CD4-positive, CD25-positive, alpha-beta regulatory T cell (primary cell): ENCODE measurements around the gene EVA1B. TPM values are rescaled to one million over a fixed set of nuclear protein-coding genes. Genes with fewer than 3 reads are reported as not detected.

Experiments
- ATAC-seq, 2 donors: fragments of 150-1000 bp; cut with Tn5 transposase; one replicate each; pipeline ENCODE4 v1.10.0; 2021; ENCODE audit warnings: low read depth in 2 of 2, moderate number of reproducible peaks in 2 of 2, moderate library complexity in 1 of 2
- DNase-seq, 3 donors: peaks; one replicate each; pipeline versions ENCODE4 v3.0.0 to v3.0.0-alpha.2; 2012 to 2022; ENCODE audit warnings: mixed read lengths in 1 of 3
- H3K27ac ChIP-seq: one replicate; pipeline ENCODE4 v1.7.0; 2013; ENCODE audit warnings: mild to moderate bottlenecking, low read length; ENCODE audit not compliant: insufficient read depth, poor library complexity, severe bottlenecking
- H3K27me3 ChIP-seq: one replicate; pipeline ENCODE4 v1.7.0; 2013; ENCODE audit warnings: low read length; ENCODE audit not compliant: control insufficient read depth, insufficient read depth
- H3K36me3 ChIP-seq: one replicate; pipeline ENCODE4 v1.7.0; 2013; ENCODE audit warnings: mild to moderate bottlenecking, low read length, moderate library complexity; ENCODE audit not compliant: control insufficient read depth, insufficient read depth
- H3K4me1 ChIP-seq: 2 replicates; pipeline ENCODE4 v1.7.0; 2013; ENCODE audit warnings: mild to moderate bottlenecking, low read length; ENCODE audit not compliant: insufficient read depth, control insufficient read depth, poor library complexity, severe bottlenecking
- H3K4me3 ChIP-seq: one replicate; pipeline ENCODE4 v1.7.0; 2013; ENCODE audit warnings: low read depth, mild to moderate bottlenecking, low read length, moderate library complexity
- H3K9me3 ChIP-seq, 2 experiments: 1 replicate in 1 of 2; 2 replicates in 1 of 2; pipeline ENCODE4 v1.7.0; 2013; ENCODE audit warnings: low read length in 2 of 2, mild to moderate bottlenecking in 1 of 2, moderate library complexity in 1 of 2; ENCODE audit not compliant: control insufficient read depth in 2 of 2
- H3K27ac Mint-ChIP-seq, 3 donors: one replicate each; pipeline ENCODE4 v1.8.0; 2020 to 2022; ENCODE audit warnings: mild to moderate bottlenecking in 3 of 3, mixed read lengths in 3 of 3, moderate library complexity in 2 of 3
- H3K27me3 Mint-ChIP-seq: one replicate; pipeline ENCODE4 v1.8.0; 2022; ENCODE audit warnings: mild to moderate bottlenecking, mixed read lengths
- H3K36me3 Mint-ChIP-seq: one replicate; pipeline ENCODE4 v1.8.0; 2020; ENCODE audit warnings: mixed read lengths
- H3K4me1 Mint-ChIP-seq, 4 donors: one replicate each; pipeline ENCODE4 v1.8.0; 2020 to 2022; ENCODE audit warnings: mixed read lengths in 4 of 4, mild to moderate bottlenecking in 1 of 4
- H3K4me3 Mint-ChIP-seq, 4 donors: one replicate each; pipeline ENCODE4 v1.8.0; 2020 to 2022; ENCODE audit warnings: mild to moderate bottlenecking in 4 of 4, mixed read lengths in 4 of 4, moderate library complexity in 3 of 4
- H3K9me3 Mint-ChIP-seq, 7 donors: one replicate each; pipeline ENCODE4 v1.8.0; 2020 to 2022; ENCODE audit warnings: mixed read lengths in 7 of 7, mild to moderate bottlenecking in 3 of 7, moderate library complexity in 2 of 7
- polyA plus RNA-seq, 4 donors: library from polyadenylated mRNA; unstranded; fragments of 300-500 nt; fragmentation: Illumina TruSeq; gene quantifications; one replicate each; pipeline ENCODE4 v1.2.3, GENCODE V29; 2021
- total RNA-seq: library from RNA; stranded (reverse); gene quantifications from one replicate; pipeline ENCODE4 v1.2.3, GENCODE V29; 2022

Gene EVA1B
- total and polyA plus RNA-seq, 5 donors from 2014 or later = 8.7 to 18.0 (median 12.7) TPM

- Histone ChIP-seq H3K27me3 (no peaks in the 10 kb centered on the region), H3K4me3 (no peak overlapping the region), H3K27ac (no peak overlapping the region), H3K36me3 (peaks cover 69% of the 10 kb centered on the region), H3K9me3 (no peaks in the 10 kb centered on the region), H3K4me1 (no peaks in the 10 kb centered on the region)
- H3K36me3 Mint-ChIP-seq = peaks cover 32% of the 10 kb centered on the region
- no peak overlapping the region for H3K4me3 Mint-ChIP-seq
- H3K4me1 Mint-ChIP-seq = peaks cover 6 to 15% (median 9%) of the 10 kb centered on the region in 4 donors
- H3K27me3 Mint-ChIP-seq = no peaks in the 10 kb centered on the region
- DNase-seq (no peak), ATAC-seq (peak; percentile 62 to 65)
- H3K27ac Mint-ChIP-seq = peak overlapping the region; percentile 53 to 68 (median 61)
- no peaks in the 10 kb centered on the region for H3K9me3 Mint-ChIP-seq
These were observed 22.9 kb downstream of the EVA1B start for GRCh38 chr1:36300526-36300925.

DNA sequence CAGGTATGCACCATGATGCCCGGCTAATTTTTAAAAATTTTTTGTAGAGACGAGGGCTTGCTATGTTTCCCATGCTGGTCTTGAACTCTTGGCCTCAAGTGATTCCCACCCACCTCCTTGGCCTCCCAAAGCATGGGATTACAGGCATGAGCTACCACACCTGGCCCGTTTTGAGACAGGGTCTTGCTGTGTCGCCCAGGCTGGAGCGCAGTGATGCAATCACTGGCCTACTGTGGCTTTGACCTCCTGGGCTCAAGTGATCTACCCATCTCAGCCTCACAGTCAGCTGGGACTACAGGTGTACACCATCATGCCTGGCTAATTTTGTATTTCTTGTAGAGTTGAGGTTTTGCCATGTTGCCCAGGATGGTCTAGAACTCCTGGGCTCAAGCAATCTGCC is 24.8 kb downstream of the EVA1B start:
- ATAC-seq (no peak), DNase-seq (no peak)
- no peaks in the 10 kb centered on the region for H3K4me1 ChIP-seq
- peaks cover 84% of the 10 kb centered on the region for H3K36me3 ChIP-seq
- H3K9me3 ChIP-seq = no peaks in the 10 kb centered on the region
- Mint-ChIP-seq H3K4me3 (no peak overlapping the region), H3K4me1 (peaks cover 0 to 9% (median 7%) of the 10 kb centered on the region in 4 donors), H3K27ac (no peak overlapping the region), H3K27me3 (no peaks in the 10 kb centered on the region), H3K36me3 (peaks cover 39% of the 10 kb centered on the region), H3K9me3 (no peaks in the 10 kb centered on the region)
- no peak overlapping the region for H3K4me3 ChIP-seq
- no peaks in the 10 kb centered on the region for H3K27me3 ChIP-seq
- no peak overlapping the region for H3K27ac ChIP-seq

DNA sequence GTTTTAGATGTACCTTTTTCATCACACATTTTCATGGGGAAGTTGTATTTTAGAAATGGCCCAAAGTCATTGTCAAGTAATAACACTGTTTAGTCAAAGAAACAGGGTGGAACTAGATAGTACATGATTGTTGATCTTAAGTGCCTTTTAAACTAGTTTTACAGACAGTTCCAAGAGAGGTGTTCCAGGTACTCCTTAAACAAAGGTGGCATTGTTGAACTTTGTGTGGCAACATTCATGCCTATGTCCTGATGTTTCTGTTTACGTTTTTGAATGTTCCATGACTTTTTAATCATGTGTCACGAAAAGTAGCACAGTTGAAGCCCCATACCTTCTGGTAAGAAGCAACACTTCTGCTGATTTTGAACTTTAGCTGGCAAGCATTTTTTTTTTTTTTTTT is 26.4 kb downstream of the EVA1B start:
- no peak for ATAC-seq
- Mint-ChIP-seq H3K9me3 (no peaks in the 10 kb centered on the region), H3K36me3 (peaks cover 31% of the 10 kb centered on the region), H3K27me3 (no peaks in the 10 kb centered on the region), H3K27ac (no peak overlapping the region), H3K4me3 (no peak overlapping the region), H3K4me1 (peaks cover 0 to 8% (median 6%) of the 10 kb centered on the region in 4 donors)
- no peak for DNase-seq
- no peak overlapping the region for H3K27ac ChIP-seq
- H3K9me3 ChIP-seq = no peaks in the 10 kb centered on the region
- no peaks in the 10 kb centered on the region for H3K27me3 ChIP-seq
- peaks cover 84% of the 10 kb centered on the region for H3K36me3 ChIP-seq
- H3K4me3 ChIP-seq = no peak overlapping the region
- no peaks in the 10 kb centered on the region for H3K4me1 ChIP-seq

GRCh38 chr1:36295390-36295789 is 28.1 kb downstream of the EVA1B start:
- H3K27ac ChIP-seq = no peak overlapping the region
- no peaks in the 10 kb centered on the region for H3K9me3 Mint-ChIP-seq
- H3K27me3 Mint-ChIP-seq = no peaks in the 10 kb centered on the region
- peak overlapping the region; percentile 5 to 71 (median 49) for H3K27ac Mint-ChIP-seq
- ATAC-seq (no peak), DNase-seq (no peak)
- H3K4me3 Mint-ChIP-seq = no peak overlapping the region
- no peak overlapping the region for H3K4me3 ChIP-seq
- no peaks in the 10 kb centered on the region for H3K27me3 ChIP-seq
- H3K36me3 Mint-ChIP-seq = peaks cover 34% of the 10 kb centered on the region
- peaks cover 84% of the 10 kb centered on the region for H3K36me3 ChIP-seq
- no peaks in the 10 kb centered on the region for H3K9me3 ChIP-seq
- no peaks in the 10 kb centered on the region for H3K4me1 ChIP-seq
- peaks cover 0 to 6% (median 3%) of the 10 kb centered on the region in 4 donors for H3K4me1 Mint-ChIP-seq

GRCh38 chr1:36287595-36287994 is 35.9 kb downstream of the EVA1B start:
- Histone ChIP-seq H3K27me3 (no peaks in the 10 kb centered on the region), H3K4me3 (no peak overlapping the region), H3K36me3 (peaks cover 91% of the 10 kb centered on the region), H3K9me3 (no peaks in the 10 kb centered on the region), H3K27ac (no peak overlapping the region), H3K4me1 (peaks cover 3% of the 10 kb centered on the region)
- H3K27me3 Mint-ChIP-seq = no peaks in the 10 kb centered on the region
- H3K4me1 Mint-ChIP-seq = peaks cover 14 to 25% (median 17%) of the 10 kb centered on the region in 4 donors
- no peak overlapping the region for H3K4me3 Mint-ChIP-seq
- no peak for DNase-seq
- peaks cover 51% of the 10 kb centered on the region for H3K36me3 Mint-ChIP-seq
- ATAC-seq = no peak
- peak overlapping the region in 2 of 3 donors; percentile 7 to 23 for H3K27ac Mint-ChIP-seq
- peaks cover 0 to 2% (median 0%) of the 10 kb centered on the region in 7 donors for H3K9me3 Mint-ChIP-seq

DNA sequence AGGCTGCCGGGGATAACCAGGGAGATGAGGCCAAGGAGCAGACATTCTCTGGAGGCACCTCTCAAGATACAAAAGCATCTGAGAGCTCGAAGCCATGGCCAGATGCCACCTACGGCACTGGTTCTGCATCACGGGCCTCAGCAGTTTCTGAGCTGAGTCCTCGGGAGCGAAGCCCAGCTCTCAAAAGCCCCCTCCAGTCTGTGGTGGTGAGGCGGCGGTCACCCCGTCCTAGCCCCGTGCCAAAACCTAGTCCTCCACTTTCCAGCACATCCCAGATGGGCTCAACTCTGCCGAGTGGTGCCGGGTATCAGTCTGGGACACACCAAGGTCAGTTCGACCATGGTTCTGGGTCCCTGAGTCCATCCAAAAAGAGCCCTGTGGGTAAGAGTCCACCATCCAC is 36.6 kb downstream of the EVA1B start:
- H3K9me3 ChIP-seq = no peaks in the 10 kb centered on the region

DNA sequence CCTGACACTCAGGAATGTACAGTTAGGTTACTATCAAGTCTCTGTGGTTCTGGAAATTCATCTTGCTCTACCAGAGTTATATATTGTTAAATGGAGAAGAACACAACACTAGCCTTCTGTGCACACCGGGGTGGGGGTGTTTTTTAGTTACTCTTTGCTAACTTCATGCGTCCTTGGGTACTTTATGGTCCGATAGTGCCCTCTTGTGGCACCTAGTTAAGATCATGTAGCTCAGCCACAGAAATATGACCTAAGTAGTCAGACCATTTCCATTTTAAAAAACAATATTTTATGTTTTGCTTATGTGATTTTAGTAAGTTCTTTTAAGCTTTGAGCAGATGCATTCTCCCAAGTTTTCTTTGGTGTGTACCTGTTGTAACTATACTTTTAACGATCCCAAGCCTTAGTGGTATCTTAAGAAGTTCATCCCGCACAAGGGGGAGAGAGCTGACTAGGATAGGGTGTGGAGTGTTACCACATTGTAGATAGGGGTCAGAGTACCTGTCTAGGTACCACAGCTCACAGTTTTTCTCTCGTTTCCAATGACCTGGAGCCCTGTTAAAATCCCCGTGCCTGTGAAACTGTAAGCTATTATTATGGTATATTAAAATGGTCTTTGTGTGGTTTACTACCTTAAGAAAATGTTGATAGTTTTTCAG is 37.9 kb downstream of the EVA1B start:
- DNase-seq (peak; percentile 58 to 91 (median 78)), ATAC-seq (peak; percentile 94)
- Mint-ChIP-seq H3K27me3 (no peaks in the 10 kb centered on the region), H3K9me3 (peaks cover 0 to 2% (median 0%) of the 10 kb centered on the region in 7 donors), H3K27ac (peak overlapping the region; percentile 30 to 65 (median 63)), H3K4me1 (peaks cover 15 to 27% (median 19%) of the 10 kb centered on the region in 4 donors), H3K4me3 (no peak overlapping the region), H3K36me3 (peaks cover 46% of the 10 kb centered on the region)
- Histone ChIP-seq H3K27ac (peak overlapping the region; percentile 43), H3K27me3 (no peaks in the 10 kb centered on the region), H3K9me3 (no peaks in the 10 kb centered on the region), H3K36me3 (peaks cover 77% of the 10 kb centered on the region), H3K4me1 (peaks cover 3% of the 10 kb centered on the region), H3K4me3 (no peak overlapping the region)

More for the DNA sequence above, 36.6 kb downstream of the EVA1B start:
- Mint-ChIP-seq H3K9me3 (peaks cover 0 to 2% (median 0%) of the 10 kb centered on the region in 7 donors), H3K27ac (peak overlapping the region in 1 of 3 donors; percentile 7), H3K4me1 (peaks cover 14 to 26% (median 18%) of the 10 kb centered on the region in 4 donors), H3K36me3 (peaks cover 52% of the 10 kb centered on the region), H3K4me3 (no peak overlapping the region), H3K27me3 (no peaks in the 10 kb centered on the region)
- Histone ChIP-seq H3K36me3 (peaks cover 87% of the 10 kb centered on the region), H3K27ac (peak overlapping the region; percentile 43), H3K4me1 (peaks cover 3% of the 10 kb centered on the region), H3K27me3 (no peaks in the 10 kb centered on the region), H3K4me3 (no peak overlapping the region)
- ATAC-seq = no peak
- DNase-seq = no peak

DNA sequence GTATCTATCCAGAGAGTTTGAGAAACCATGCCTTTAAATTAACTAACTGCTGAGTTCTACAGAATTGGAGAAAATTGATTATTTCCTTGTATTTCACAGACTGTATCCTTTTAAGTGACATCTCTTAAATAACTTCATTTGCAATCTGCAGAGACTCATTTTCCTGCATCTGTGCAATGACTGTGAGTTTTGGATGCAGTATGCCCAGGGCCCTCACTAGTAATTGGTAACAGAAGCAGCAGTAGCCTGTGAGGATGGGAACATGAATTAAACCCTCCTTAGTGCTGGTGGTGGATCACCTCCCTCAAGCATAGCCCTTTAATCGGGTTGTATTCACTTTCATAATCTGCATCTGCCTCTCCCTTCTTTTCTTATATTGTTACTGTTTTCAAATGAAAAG is 38.9 kb downstream of the EVA1B start:
- H3K27me3 Mint-ChIP-seq = no peaks in the 10 kb centered on the region

More for the DNA sequence above, 38.9 kb downstream of the EVA1B start:
- H3K27me3 ChIP-seq = no peaks in the 10 kb centered on the region
- Mint-ChIP-seq H3K9me3 (peaks cover 0 to 2% (median 0%) of the 10 kb centered on the region in 7 donors), H3K27ac (peak overlapping the region in 1 of 3 donors; percentile 25), H3K4me3 (no peak overlapping the region), H3K4me1 (peaks cover 16 to 36% (median 29%) of the 10 kb centered on the region in 4 donors), H3K36me3 (peaks cover 44% of the 10 kb centered on the region)
- no peak overlapping the region for H3K4me3 ChIP-seq
- peaks cover 3% of the 10 kb centered on the region for H3K4me1 ChIP-seq
- H3K27ac ChIP-seq = peak overlapping the region; percentile 1
- DNase-seq (no peak), ATAC-seq (no peak)
- no peaks in the 10 kb centered on the region for H3K9me3 ChIP-seq
- peaks cover 68% of the 10 kb centered on the region for H3K36me3 ChIP-seq
